HCT116 (cell line): ENCODE data around the gene CLDN9. TPM values are rescaled to one million over a fixed set of nuclear protein-coding genes. Genes with fewer than 3 reads are reported as not detected.

Experiments
- ATAC-seq: fragments of 200-7000 bp; cut with Tn5 transposase; 2 replicates; pipeline ENCODE4 v1.9.1; 2020; ENCODE audit warnings: mild to moderate bottlenecking, moderate library complexity
- BruUV-seq: library from RNA; stranded (reverse); fragments of 400-500 nt; replicated peaks from 2 replicates; lab custom pipeline; 2021; lab: Mats Ljungman, UMichigan
- CTCF ChIA-PET: fragments of 300-600 bp; sonication (Branson Sonifier 250); formaldehyde crosslinking; loops from one replicate; lab custom pipeline; 2021; ENCODE audit warnings: antibody characterized with exemption; lab: Charles Lee
- POLR2A ChIA-PET: fragments of 300-600, 350-600 bp; sonication (Branson Sonifier 250); formaldehyde crosslinking; loops from one replicate; lab custom pipeline; 2021; ENCODE audit warnings: antibody characterized with exemption; lab: Charles Lee
- RAD21 ChIA-PET, 2 experiments: fragments of 300-600 bp; sonication (Branson Sonifier 250); formaldehyde crosslinking; loops; one replicate each; lab custom pipeline; 2023; ENCODE audit warnings: low total read pairs in 2 of 2; ENCODE audit not compliant: uncharacterized antibody in 2 of 2, unreplicated experiment in 2 of 2, low non-redundant PET in 1 of 2; lab: Charles Lee
- DNase-seq: peaks from one replicate; pipeline ENCODE4 v3.0.0-alpha.2; 2010; ENCODE audit warnings: low read depth, low spot score
- H2AFZ ChIP-seq: fragments of 200-600 bp; shearing (Covaris generic), sonication (generic); 2 replicates; pipeline ENCODE4 v1.6.1; 2017; ENCODE audit warnings: low read depth, mixed run types, mixed read lengths, antibody characterized with exemption, low read length; ENCODE audit not compliant: poor library complexity, severe bottlenecking
- H3K27ac ChIP-seq: 2 replicates; pipeline ENCODE4 v1.5.1; 2012; ENCODE audit warnings: low read depth, low read length
- H3K27me3 ChIP-seq: fragments of 200-600 bp; sonication (generic); 2 replicates; pipeline ENCODE4 v1.6.1; 2016; ENCODE audit warnings: mixed run types, low read length, mixed read lengths; ENCODE audit not compliant: insufficient read depth
- H3K36me3 ChIP-seq, 2 experiments: fragments of 200-500 bp in 1 of 2; fragments of 200-600 bp in 1 of 2; sonication (Bioruptor generic) in 1 of 2; sonication (generic) in 1 of 2; 2 replicates each; pipeline versions ENCODE4 v1.5.1 to v1.6.1; 2014 to 2016; ENCODE audit warnings: low read length in 2 of 2, inconsistent platforms in 1 of 2, mixed read lengths in 1 of 2, mixed run types in 1 of 2; ENCODE audit not compliant: insufficient read depth in 2 of 2, control insufficient read depth in 1 of 2
- H3K4me1 ChIP-seq, 2 experiments: fragments of 200-600 bp in 1 of 2; sonication (generic) in 1 of 2; 2 replicates each; pipeline versions ENCODE4 v1.5.1 to v1.6.1; 2012 to 2017; ENCODE audit warnings: low read length in 2 of 2, inconsistent platforms in 1 of 2, mild to moderate bottlenecking in 1 of 2, mixed read lengths in 1 of 2, mixed run types in 1 of 2, moderate library complexity in 1 of 2; ENCODE audit not compliant: insufficient read depth in 2 of 2, control insufficient read depth in 1 of 2
- H3K4me2 ChIP-seq: fragments of 200-600 bp; sonication (generic); 2 replicates; pipeline ENCODE4 v1.6.1; 2017; ENCODE audit warnings: mixed run types, low read length, mixed read lengths
- H3K4me3 ChIP-seq, 2 experiments: fragments of 200-600 bp in 1 of 2; sonication (generic) in 1 of 2; replicated peaks in 1 of 2; 2 replicates each; pipeline ENCODE4 v1.5.1; 2011 to 2016; ENCODE audit warnings: low read length in 2 of 2, control low read depth in 1 of 2, low read depth in 1 of 2, mild to moderate bottlenecking in 1 of 2, mixed read lengths in 1 of 2, mixed run types in 1 of 2
- H3K79me2 ChIP-seq: fragments of 200-600 bp; sonication (generic); 2 replicates; pipeline ENCODE4 v1.6.1; 2017; ENCODE audit warnings: mild to moderate bottlenecking, mixed run types, low read length, moderate library complexity, mixed read lengths; ENCODE audit not compliant: insufficient read depth
- H3K9ac ChIP-seq: fragments of 200-600 bp; sonication (generic); 2 replicates; pipeline ENCODE4 v1.6.1; 2016; ENCODE audit warnings: low read length, mixed read lengths
- H3K9me2 ChIP-seq: fragments of 200-600 bp; sonication (generic), shearing (Covaris generic); 2 replicates; pipeline ENCODE4 v1.6.1; 2017; ENCODE audit warnings: mixed run types, mild to moderate bottlenecking, moderate library complexity; ENCODE audit not compliant: insufficient read depth
- H3K9me3 ChIP-seq, 2 experiments: fragments of 200-500 bp in 1 of 2; fragments of 200-600 bp in 1 of 2; sonication (Bioruptor generic) in 1 of 2; sonication (generic) in 1 of 2; 2 replicates each; pipeline ENCODE4 v1.6.1; 2014 to 2017; ENCODE audit warnings: low read length in 2 of 2, mixed read lengths in 2 of 2, inconsistent platforms in 1 of 2, low read depth in 1 of 2, mild to moderate bottlenecking in 1 of 2, mixed run types in 1 of 2, moderate library complexity in 1 of 2; ENCODE audit not compliant: control insufficient read depth in 1 of 2, insufficient read depth in 1 of 2
- H4K20me1 ChIP-seq: fragments of 200-600 bp; sonication (generic), shearing (Covaris generic); 2 replicates; pipeline ENCODE4 v1.6.1; 2017; ENCODE audit warnings: mixed run types, mild to moderate bottlenecking, moderate library complexity; ENCODE audit not compliant: insufficient read depth
- ELF1 ChIP-seq: IDR thresholded peaks from 2 replicates; pipeline ENCODE4 v1.6.1; 2012; ENCODE audit warnings: low read depth, borderline replicate concordance
- EZH2 ChIP-seq: fragments of 200-600 bp; sonication (generic); IDR thresholded peaks from 2 replicates; pipeline ENCODE4 v1.6.1; 2017; ENCODE audit warnings: antibody characterized with exemption, mixed run types
- POLR2AphosphoS5 ChIP-seq: IDR thresholded peaks from 2 replicates; pipeline ENCODE4 v1.6.1; 2011; ENCODE audit warnings: mild to moderate bottlenecking, low read depth, low read length, moderate library complexity
- RAD21 ChIP-seq: IDR thresholded peaks from 2 replicates; pipeline ENCODE4 v1.6.1; 2012; ENCODE audit warnings: low read depth, mild to moderate bottlenecking
- SIN3A ChIP-seq: IDR thresholded peaks from 2 replicates; pipeline ENCODE4 v1.6.1; 2012; ENCODE audit warnings: low read depth
- SRF ChIP-seq: IDR thresholded peaks from 2 replicates; pipeline ENCODE4 v1.6.1; 2012; ENCODE audit warnings: low read depth
- TCF7L2 ChIP-seq: IDR thresholded peaks from 2 replicates; pipeline ENCODE4 v1.7.0; 2011; ENCODE audit warnings: borderline replicate concordance, inconsistent platforms; ENCODE audit not compliant: insufficient read depth, insufficient read length; ENCODE audit errors: extremely low read depth
- YY1 ChIP-seq: IDR thresholded peaks from 2 replicates; pipeline ENCODE4 v1.6.1; 2011; ENCODE audit warnings: low read length, low read depth, moderate library complexity, mild to moderate bottlenecking; ENCODE audit not compliant: insufficient replicate concordance; ENCODE audit errors: extremely low read depth
- intact Hi-C: fragments of 100-400 bp; cut with micrococcal nuclease; formaldehyde crosslinking; loops from 2 replicates; pipeline ENCODE4 v1.10.0; 2022
- total RNA-seq: library from RNA; stranded (reverse); gene quantifications from one replicate; pipeline ENCODE4 v1.2.1, GENCODE V29; 2021; ENCODE audit not compliant: unreplicated experiment
- TF ChIP-seq, protein P1 (sequence below): IDR thresholded peaks from 2 replicates; pipeline ENCODE4 v1.6.1; 2011; ENCODE audit warnings: mild to moderate bottlenecking, low read length, moderate library complexity; ENCODE audit not compliant: insufficient replicate concordance; ENCODE audit errors: extremely low read depth
- TF ChIP-seq, protein P2 (sequence below): IDR thresholded peaks from 2 replicates; pipeline ENCODE4 v1.6.1; 2012
- TF ChIP-seq, protein P3 (sequence below): IDR thresholded peaks from 2 replicates; pipeline ENCODE4 v1.6.1; 2012

CLDN9 gene
- total RNA-seq, 1 experiment from 2014 or later = 0.76 TPM

DNA sequence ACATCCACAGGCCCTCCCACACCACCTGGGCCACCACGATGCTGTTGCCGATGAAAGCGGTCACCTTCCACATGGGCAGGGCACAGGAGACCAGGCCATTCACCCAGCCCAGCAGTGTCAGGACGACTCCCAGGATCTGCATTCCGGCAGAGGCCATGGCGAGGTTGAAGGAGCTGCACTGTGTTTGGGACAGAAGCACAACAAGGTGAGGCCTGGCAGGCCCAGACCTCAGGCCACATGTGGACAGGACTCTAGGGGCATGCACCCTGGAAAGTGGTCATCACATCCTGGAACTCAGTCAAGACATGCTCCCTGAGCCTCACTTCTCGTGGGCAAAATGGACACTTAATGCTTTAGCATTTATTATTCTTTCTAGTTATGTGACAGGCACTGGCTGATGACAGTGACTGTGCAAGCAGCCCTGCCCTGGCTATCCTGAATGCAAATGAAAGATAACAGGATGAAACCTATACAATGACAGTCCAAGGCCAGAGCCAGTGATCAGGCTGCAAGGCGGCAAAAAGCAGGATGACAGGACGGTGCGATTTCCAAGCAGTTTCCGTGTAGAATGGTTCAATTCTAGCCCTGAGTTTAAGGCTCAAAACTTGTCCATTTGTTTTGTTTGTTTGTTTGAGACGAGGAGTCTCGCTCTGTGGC lies 3.3 kb downstream of the CLDN9 start:
- Histone ChIP-seq H3K4me1 (peaks cover 39 to 73% of the 10 kb centered on the region in 2 experiments), H3K27me3 (no peaks in the 10 kb centered on the region), H2AFZ (no peak overlapping the region), H3K27ac (no peak overlapping the region), H3K36me3 (no peaks in the 10 kb centered on the region; a peak in 1 of 4 replicates), H3K4me2 (no peak overlapping the region), H4K20me1 (no peaks in the 10 kb centered on the region), H3K79me2 (peaks cover 6% of the 10 kb centered on the region; the same call in 1 of the 2 replicates), H3K9ac (no peak overlapping the region), H3K9me3 (no peaks in the 10 kb centered on the region), H3K9me2 (no peaks in the 10 kb centered on the region), H3K4me3 (no peak overlapping the region)
- TF ChIP-seq RAD21 (no peak), ELF1 (no peak), POLR2AphosphoS5 (no peak), YY1 (no peak), TCF7L2 (no peak), EZH2 (no peak), SIN3A (no peak), SRF (no peak)
- TF ChIP-seq, protein P1, sequence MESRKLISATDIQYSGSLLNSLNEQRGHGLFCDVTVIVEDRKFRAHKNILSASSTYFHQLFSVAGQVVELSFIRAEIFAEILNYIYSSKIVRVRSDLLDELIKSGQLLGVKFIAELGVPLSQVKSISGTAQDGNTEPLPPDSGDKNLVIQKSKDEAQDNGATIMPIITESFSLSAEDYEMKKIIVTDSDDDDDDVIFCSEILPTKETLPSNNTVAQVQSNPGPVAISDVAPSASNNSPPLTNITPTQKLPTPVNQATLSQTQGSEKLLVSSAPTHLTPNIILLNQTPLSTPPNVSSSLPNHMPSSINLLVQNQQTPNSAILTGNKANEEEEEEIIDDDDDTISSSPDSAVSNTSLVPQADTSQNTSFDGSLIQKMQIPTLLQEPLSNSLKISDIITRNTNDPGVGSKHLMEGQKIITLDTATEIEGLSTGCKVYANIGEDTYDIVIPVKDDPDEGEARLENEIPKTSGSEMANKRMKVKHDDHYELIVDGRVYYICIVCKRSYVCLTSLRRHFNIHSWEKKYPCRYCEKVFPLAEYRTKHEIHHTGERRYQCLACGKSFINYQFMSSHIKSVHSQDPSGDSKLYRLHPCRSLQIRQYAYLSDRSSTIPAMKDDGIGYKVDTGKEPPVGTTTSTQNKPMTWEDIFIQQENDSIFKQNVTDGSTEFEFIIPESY = no peak
- TF ChIP-seq, protein P2, sequence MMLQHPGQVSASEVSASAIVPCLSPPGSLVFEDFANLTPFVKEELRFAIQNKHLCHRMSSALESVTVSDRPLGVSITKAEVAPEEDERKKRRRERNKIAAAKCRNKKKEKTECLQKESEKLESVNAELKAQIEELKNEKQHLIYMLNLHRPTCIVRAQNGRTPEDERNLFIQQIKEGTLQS = no peak
- TF ChIP-seq, protein P3, sequence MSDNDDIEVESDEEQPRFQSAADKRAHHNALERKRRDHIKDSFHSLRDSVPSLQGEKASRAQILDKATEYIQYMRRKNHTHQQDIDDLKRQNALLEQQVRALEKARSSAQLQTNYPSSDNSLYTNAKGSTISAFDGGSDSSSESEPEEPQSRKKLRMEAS = no peak
- ATAC-seq (no peak), DNase-seq (no peak)
- ChIA-PET POLR2A (no interaction called here), CTCF (no interaction called here), RAD21 (no interaction called here)
- BruUV-seq = no TSS peak
- intact Hi-C loops = no loop called here
